ENCODE measurements around the gene TFR2. TPM values are rescaled to one million over a fixed set of nuclear protein-coding genes. Genes with fewer than 3 reads are reported as not detected.

TFR2 gene
- total and polyA plus RNA-seq, 2 of the 13 experiments (the other 11 are each of a cell fraction or from before 2014, with no cell fraction given): 36.9 to 64.2 TPM

DNA sequence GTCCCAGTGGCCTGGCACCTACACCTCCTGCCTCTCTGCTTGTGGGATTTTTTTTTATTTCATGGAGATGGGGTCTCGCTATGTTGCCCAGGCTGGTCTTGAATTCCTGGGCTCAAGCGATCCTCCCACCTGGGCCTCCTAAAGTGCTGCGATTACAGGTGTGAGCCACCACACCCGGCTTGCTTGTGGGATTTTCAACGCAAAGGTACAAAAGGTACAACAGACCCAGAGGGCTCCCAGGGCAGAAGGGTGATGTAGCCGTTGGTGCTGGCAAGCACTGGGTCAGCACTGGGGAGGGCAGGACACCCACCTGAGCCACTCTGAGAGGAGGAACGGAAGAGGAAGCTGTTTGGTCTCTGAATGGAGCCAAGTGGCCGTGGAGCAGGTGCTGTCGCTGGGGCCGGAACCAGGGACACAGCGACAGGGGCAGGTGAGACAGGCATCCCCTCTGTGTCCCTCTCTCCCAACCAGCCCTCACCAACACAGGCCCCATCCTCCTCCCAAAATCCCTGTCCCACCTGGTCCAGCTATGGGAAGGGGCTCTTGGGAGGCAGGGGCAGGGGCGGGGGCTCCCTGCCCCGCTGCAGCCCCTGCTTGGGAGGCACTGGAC, 64.9 kb downstream of the TFR2 start (continued):
- TF ChIP-seq, protein P1, sequence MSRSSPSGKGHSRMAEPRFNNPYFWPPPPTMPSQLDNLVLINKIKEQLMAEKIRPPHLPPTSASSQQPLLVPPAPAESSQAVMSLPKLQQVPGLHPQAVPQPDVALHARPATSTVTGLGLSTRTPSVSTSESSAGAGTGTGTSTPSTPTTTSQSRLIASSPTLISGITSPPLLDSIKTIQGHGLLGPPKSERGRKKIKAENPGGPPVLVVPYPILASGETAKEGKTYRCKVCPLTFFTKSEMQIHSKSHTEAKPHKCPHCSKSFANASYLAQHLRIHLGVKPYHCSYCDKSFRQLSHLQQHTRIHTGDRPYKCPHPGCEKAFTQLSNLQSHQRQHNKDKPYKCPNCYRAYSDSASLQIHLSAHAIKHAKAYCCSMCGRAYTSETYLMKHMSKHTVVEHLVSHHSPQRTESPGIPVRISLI (CRISPR knock-in tag; IDR thresholded peaks at IDR 0.05; ENCODE audit: borderline replicate concordance): no peak

GRCh38 chr7:100575746-100576383, 65.5 kb downstream of the TFR2 start:
- no peaks in the 10 kb centered on the region for H3K79me2 ChIP-seq (ENCODE audit: insufficient read depth, low read length)
- no peaks in the 10 kb centered on the region for H3K9me3 ChIP-seq (ENCODE audit: low read length)
- ATAC-seq (no peak), FAIRE-seq (no peak), DNase-seq (ENCODE audit: low spot score) (no peak)
- H3K27ac ChIP-seq (ENCODE audit: extremely low read length, insufficient read depth, low read length): no peak overlapping the region
- no peak overlapping the region for H3K4me2 ChIP-seq (ENCODE audit: low read depth, low read length)
- H4K20me1 ChIP-seq (ENCODE audit: insufficient read depth, low read length): no peaks in the 10 kb centered on the region
- no peaks in the 10 kb centered on the region for H3K27me3 ChIP-seq (ENCODE audit: control insufficient read depth in 1 of 2, insufficient read depth in 2 of 2, low read length in 2 of 2)
- ChIA-PET POLR2A (no interaction called here), CTCF (ENCODE audit: low intra/inter-chr PET ratio, low total read pairs) (no interaction called here)
- intact Hi-C loops (cut with micrococcal nuclease; ENCODE audit: unreplicated experiment): no loop called here
- TF ChIP-seq CHD2 (IDR thresholded peaks at IDR 0.05; ENCODE audit: low read depth, low read length) (peak; percentile 14; the same call in 1 of the 2 replicates), AGO2 (optimal IDR thresholded peaks at IDR 0.05; ENCODE audit: low read depth, low read length) (peak; percentile 39), AGO1 (IDR thresholded peaks at IDR 0.05; ENCODE audit: low read depth, low read length, poor library complexity, severe bottlenecking) (peak; percentile 88), RARG (CRISPR knock-in tag; IDR thresholded peaks at IDR 0.05; ENCODE audit: low read depth) (no peak)
- in situ Hi-C loops (cut with HindIII; ENCODE audit: extremely low pct_ligation_motif_present, low pct_unique_long_range_greater_than_20kb): no loop called here
- 89% methylated on average over 8 of the region's 17 CpGs for WGBS (ENCODE audit: low lambda C conversion rate)
- H2AFZ ChIP-seq (ENCODE audit: low read length): no peak overlapping the region
- H3K9ac ChIP-seq (ENCODE audit: insufficient read depth, low read depth, low read length): no peak overlapping the region
- H3K36me3 ChIP-seq (replicated peaks in 1 of 2; ENCODE audit: control insufficient read depth in 1 of 2, insufficient read depth in 2 of 2, low read length in 2 of 2): peaks cover 9 to 21% of the 10 kb centered on the region in 2 experiments; a peak in 4 of 5 replicates
- BruUV-seq (replicated peaks): no TSS peak
- H3K4me3 ChIP-seq (replicated peaks in 1 of 3; ENCODE audit: insufficient read depth in 1 of 3, low read depth in 2 of 3, low read length in 3 of 3): no peak overlapping the region
- peaks cover 24% of the 10 kb centered on the region for H3K4me1 ChIP-seq (ENCODE audit: insufficient read depth, low read length)
